ENCODE results near the gene ATRIP.
"Not testable (repeated sequence)": the region's sequence is repeated elsewhere in the genome, so short reads cannot be mapped to it uniquely, and the experiment has no call there.

Gene ATRIP

GRCh38 chr3:48436855-48437254, 9.7 kb upstream of the ATRIP start:
- no peak for DNase-seq (ENCODE audit: low spot score)

GRCh38 chr3:48437812-48438211, 8.7 kb upstream of the ATRIP start:
- DNase-seq (ENCODE audit: low spot score): no peak

GRCh38 chr3:48439820-48440589, 6.5 kb upstream of the ATRIP start, which contains the start of the genes CCDC51 and TMA7:
Gene CCDC51, minus strand, starts transcription at chr3:48440119. Its CDS starts 4,991 bp downstream, at chr3:48435128.
Gene TMA7, plus strand, starts transcription at chr3:48440257. Its CDS starts 40 bp downstream, at chr3:48440297.
- DNase-seq (ENCODE audit: low spot score): peak; percentile 97

GRCh38 chr3:48440590-48440958, 6.0 kb upstream of the ATRIP start:
- DNase-seq (ENCODE audit: low spot score): no peak

- no peak for DNase-seq (ENCODE audit: low spot score)
These were observed 4.6 kb upstream of the ATRIP start for GRCh38 chr3:48441940-48442339.

- no peak for DNase-seq (ENCODE audit: low spot score)
These were observed 1.2 kb upstream of the ATRIP start for GRCh38 chr3:48445277-48445882.

GRCh38 chr3:48446043-48446424, 503 bp upstream of the ATRIP start:
- no peak for DNase-seq (ENCODE audit: low spot score)

- DNase-seq (ENCODE audit: low spot score): no peak
These were observed 4.7 kb downstream of the ATRIP start for GRCh38 chr3:48451270-48451669.

- DNase-seq (ENCODE audit: low spot score): no peak
These were observed 9.9 kb downstream of the ATRIP start for GRCh38 chr3:48456456-48456855.

GRCh38 chr3:48459331-48459730, 12.8 kb downstream of the ATRIP start:
- no peak for DNase-seq (ENCODE audit: low spot score)

GRCh38 chr3:48459773-48460516, 13.4 kb downstream of the ATRIP start:
- DNase-seq (ENCODE audit: low spot score): no peak

- DNase-seq (ENCODE audit: low spot score): no peak
These were observed 14.0 kb downstream of the ATRIP start for GRCh38 chr3:48460517-48460902.

- DNase-seq (ENCODE audit: low spot score): not testable (repeated sequence)
These were observed 15.2 kb downstream of the ATRIP start for GRCh38 chr3:48461767-48462166.

- no peak for DNase-seq (ENCODE audit: low spot score)
These were observed 17.2 kb downstream of the ATRIP start for GRCh38 chr3:48463703-48464102.

GRCh38 chr3:48464713-48465221, 18.2 kb downstream of the ATRIP start:
- DNase-seq (ENCODE audit: low spot score): no peak

- DNase-seq (ENCODE audit: low spot score): no peak
These were observed 18.6 kb downstream of the ATRIP start for GRCh38 chr3:48465237-48465530.

- DNase-seq (ENCODE audit: low spot score): peak; percentile 99
These were observed 19.2 kb downstream of the ATRIP start for GRCh38 chr3:48465531-48466378.

GRCh38 chr3:48466386-48467109, 20.0 kb downstream of the ATRIP start:
- DNase-seq (ENCODE audit: low spot score): no peak

GRCh38 chr3:48467110-48467454, 20.5 kb downstream of the ATRIP start:
- DNase-seq (ENCODE audit: low spot score): no peak

GRCh38 chr3:48467473-48468267, 21.1 kb downstream of the ATRIP start:
- no peak for DNase-seq (ENCODE audit: low spot score)

GRCh38 chr3:48468329-48468731, 21.8 kb downstream of the ATRIP start:
- DNase-seq (ENCODE audit: low spot score): no peak
